ENCODE results near the gene VPS26C. TPM values are rescaled to one million over a fixed set of nuclear protein-coding genes. Genes with fewer than 3 reads are reported as not detected.
A peak's percentile ranks its signal among the peaks of the same experiment; 100 is the strongest.

The VPS26C gene
- total and polyA plus RNA-seq, 9 of the 15 experiments (the other 6 are each of a cell fraction or from before 2014, with no cell fraction given): 32.8 to 48.7 (median 42.1) TPM

DNA sequence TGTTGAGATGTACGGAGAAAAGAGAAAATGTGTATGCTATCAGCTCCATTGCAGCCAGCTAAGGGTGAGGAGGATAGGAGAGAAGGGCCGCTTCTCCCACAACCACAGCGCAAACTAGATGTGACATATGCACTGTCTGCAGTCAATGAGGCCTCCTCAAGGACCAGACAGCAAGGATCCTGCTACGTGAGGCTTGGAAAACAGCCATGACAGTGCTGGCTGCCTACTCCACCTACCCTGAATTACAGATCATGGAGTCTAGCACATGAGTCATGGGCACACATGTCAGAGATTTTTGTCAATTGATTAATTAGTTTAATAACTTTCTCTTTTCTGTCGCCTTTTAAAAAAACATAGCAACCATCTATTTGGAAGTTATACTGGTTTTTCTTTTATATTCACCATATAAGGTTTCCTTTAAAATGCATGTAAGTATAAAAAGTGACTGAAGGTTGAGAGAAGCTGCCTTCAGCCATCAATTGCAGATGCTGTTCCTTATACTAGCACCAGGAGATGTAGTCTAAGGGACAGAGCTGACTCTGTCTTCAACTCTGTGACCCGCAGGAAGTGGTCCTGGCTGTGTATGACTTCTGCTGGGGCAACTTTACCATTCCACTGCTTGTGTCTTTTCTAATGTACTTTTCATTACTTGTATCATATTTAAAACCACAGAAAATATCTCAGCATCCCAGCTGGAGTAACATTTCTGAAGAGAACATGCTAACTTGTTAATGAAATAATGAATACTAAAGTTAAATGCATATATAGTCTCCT, 3.1 kb downstream of the VPS26C start (continued):
- no peak for TF ChIP-seq RBM14 (IDR thresholded peaks at IDR 0.05; ENCODE audit: borderline replicate concordance, insufficient read depth, low read depth, low read length)
- no peak for TF ChIP-seq SRSF1 (IDR thresholded peaks at IDR 0.05; ENCODE audit: low read depth, low read length)
- TF ChIP-seq MEIS2 (IDR thresholded peaks at IDR 0.05; ENCODE audit: partially characterized antibody): peak; percentile 74
- TF ChIP-seq ETV6 (IDR thresholded peaks at IDR 0.05; ENCODE audit: borderline replicate concordance in 1 of 2, low read depth in 2 of 2, low read length in 1 of 2): no peak
- no peak for TF ChIP-seq ETV6 (CRISPR knock-in tag; IDR thresholded peaks at IDR 0.05; ENCODE audit: borderline replicate concordance)
- TF ChIP-seq NFE2 (IDR thresholded peaks at IDR 0.05; ENCODE audit: low read depth): no peak
- TF ChIP-seq E2F4 (CRISPR knock-in tag; IDR thresholded peaks at IDR 0.05; ENCODE audit: low read depth): no peak
- TF ChIP-seq, protein P1, sequence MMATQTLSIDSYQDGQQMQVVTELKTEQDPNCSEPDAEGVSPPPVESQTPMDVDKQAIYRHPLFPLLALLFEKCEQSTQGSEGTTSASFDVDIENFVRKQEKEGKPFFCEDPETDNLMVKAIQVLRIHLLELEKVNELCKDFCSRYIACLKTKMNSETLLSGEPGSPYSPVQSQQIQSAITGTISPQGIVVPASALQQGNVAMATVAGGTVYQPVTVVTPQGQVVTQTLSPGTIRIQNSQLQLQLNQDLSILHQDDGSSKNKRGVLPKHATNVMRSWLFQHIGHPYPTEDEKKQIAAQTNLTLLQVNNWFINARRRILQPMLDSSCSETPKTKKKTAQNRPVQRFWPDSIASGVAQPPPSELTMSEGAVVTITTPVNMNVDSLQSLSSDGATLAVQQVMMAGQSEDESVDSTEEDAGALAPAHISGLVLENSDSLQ (IDR thresholded peaks at IDR 0.05): no peak; the same call in 1 of the 2 replicates
- TF ChIP-seq, protein P2, sequence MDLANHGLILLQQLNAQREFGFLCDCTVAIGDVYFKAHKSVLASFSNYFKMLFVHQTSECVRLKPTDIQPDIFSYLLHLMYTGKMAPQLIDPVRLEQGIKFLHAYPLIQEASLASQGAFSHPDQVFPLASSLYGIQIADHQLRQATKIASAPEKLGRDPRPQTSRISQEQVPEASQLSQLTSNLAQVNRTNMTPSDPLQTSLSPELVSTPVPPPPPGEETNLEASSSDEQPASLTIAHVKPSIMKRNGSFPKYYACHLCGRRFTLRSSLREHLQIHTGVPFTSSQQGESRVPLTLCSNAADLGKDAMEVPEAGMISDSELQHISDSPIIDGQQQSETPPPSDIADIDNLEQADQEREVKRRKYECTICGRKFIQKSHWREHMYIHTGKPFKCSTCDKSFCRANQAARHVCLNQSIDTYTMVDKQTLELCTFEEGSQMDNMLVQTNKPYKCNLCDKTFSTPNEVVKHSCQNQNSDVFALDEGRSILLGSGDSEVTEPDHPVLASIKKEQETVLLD (IDR thresholded peaks at IDR 0.05): no peak
- TF ChIP-seq MYNN (IDR thresholded peaks at IDR 0.05): no peak
- TF ChIP-seq MYNN (CRISPR knock-in tag; IDR thresholded peaks at IDR 0.05): no peak
- TF ChIP-seq NBN (IDR thresholded peaks at IDR 0.05; ENCODE audit: low read depth): no peak
- TF ChIP-seq YY1 (IDR thresholded peaks at IDR 0.05; ENCODE audit: borderline replicate concordance in 1 of 3, control insufficient read depth in 1 of 3, extremely low read depth in 1 of 3, insufficient read depth in 3 of 3, insufficient read length in 1 of 3, insufficient replicate concordance in 2 of 3, low read depth in 1 of 3, low read length in 2 of 3): peak in 1 of 3 experiments; percentile 36
- no peak for TF ChIP-seq BRF1 (IDR thresholded peaks at IDR 0.05; ENCODE audit: borderline replicate concordance, extremely low read depth, insufficient read length)
- no peak for TF ChIP-seq NFE2L1 (tag; IDR thresholded peaks at IDR 0.05; ENCODE audit: borderline replicate concordance, low read depth)
- no peak for TF ChIP-seq SREBF1 (IDR thresholded peaks at IDR 0.05; ENCODE audit: borderline replicate concordance, low read depth, low read length)
- no peak for TF ChIP-seq SMARCB1 (IDR thresholded peaks at IDR 0.05; ENCODE audit: insufficient read length, low read depth)
- TF ChIP-seq CHD4 (IDR thresholded peaks at IDR 0.05; ENCODE audit: insufficient read depth, insufficient replicate concordance, low read depth, low read length, poor library complexity, severe bottlenecking): no peak
- no peak for TF ChIP-seq NCOA1 (IDR thresholded peaks at IDR 0.05; ENCODE audit: low read depth)
- TF ChIP-seq HDAC1 (IDR thresholded peaks at IDR 0.05): no peak
- no peak for TF ChIP-seq MITF (IDR thresholded peaks at IDR 0.05)

Measured in K562 (cell line).